ENCODE data around the gene TRAPPC5.

GRCh38 chr19:7647156-7647555 is 33.5 kb upstream of the TRAPPC5 start:
- TF ChIP-seq CTCF (conservative IDR thresholded peaks at IDR 0.05; ENCODE audit: low read depth in 2 of 2) (no peak), JUNB (IDR thresholded peaks at IDR 0.05; ENCODE audit: unreplicated experiment) (no peak), POLR2AphosphoS5 (IDR thresholded peaks at IDR 0.05; ENCODE audit: low read depth) (no peak), REST (IDR thresholded peaks at IDR 0.05; ENCODE audit: unreplicated experiment) (no peak), ETS1 (IDR thresholded peaks at IDR 0.05) (no peak)
